HG03280 (cell line): Measurements from ENCODE around the gene BICRAL.
"Not testable (repeated sequence)": the region's sequence is repeated elsewhere in the genome, so short reads cannot be mapped to it uniquely, and the experiment has no call there.

Experiments
- ATAC-seq: cut with Tn5 transposase; IDR thresholded peaks from one replicate; pipeline ENCODE4 v1.9.1; 2021; ENCODE audit warnings: mild to moderate bottlenecking, moderate library complexity; ENCODE audit not compliant: unreplicated experiment

BICRAL gene, protein sequence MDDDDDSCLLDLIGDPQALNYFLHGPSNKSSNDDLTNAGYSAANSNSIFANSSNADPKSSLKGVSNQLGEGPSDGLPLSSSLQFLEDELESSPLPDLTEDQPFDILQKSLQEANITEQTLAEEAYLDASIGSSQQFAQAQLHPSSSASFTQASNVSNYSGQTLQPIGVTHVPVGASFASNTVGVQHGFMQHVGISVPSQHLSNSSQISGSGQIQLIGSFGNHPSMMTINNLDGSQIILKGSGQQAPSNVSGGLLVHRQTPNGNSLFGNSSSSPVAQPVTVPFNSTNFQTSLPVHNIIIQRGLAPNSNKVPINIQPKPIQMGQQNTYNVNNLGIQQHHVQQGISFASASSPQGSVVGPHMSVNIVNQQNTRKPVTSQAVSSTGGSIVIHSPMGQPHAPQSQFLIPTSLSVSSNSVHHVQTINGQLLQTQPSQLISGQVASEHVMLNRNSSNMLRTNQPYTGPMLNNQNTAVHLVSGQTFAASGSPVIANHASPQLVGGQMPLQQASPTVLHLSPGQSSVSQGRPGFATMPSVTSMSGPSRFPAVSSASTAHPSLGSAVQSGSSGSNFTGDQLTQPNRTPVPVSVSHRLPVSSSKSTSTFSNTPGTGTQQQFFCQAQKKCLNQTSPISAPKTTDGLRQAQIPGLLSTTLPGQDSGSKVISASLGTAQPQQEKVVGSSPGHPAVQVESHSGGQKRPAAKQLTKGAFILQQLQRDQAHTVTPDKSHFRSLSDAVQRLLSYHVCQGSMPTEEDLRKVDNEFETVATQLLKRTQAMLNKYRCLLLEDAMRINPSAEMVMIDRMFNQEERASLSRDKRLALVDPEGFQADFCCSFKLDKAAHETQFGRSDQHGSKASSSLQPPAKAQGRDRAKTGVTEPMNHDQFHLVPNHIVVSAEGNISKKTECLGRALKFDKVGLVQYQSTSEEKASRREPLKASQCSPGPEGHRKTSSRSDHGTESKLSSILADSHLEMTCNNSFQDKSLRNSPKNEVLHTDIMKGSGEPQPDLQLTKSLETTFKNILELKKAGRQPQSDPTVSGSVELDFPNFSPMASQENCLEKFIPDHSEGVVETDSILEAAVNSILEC

DNA sequence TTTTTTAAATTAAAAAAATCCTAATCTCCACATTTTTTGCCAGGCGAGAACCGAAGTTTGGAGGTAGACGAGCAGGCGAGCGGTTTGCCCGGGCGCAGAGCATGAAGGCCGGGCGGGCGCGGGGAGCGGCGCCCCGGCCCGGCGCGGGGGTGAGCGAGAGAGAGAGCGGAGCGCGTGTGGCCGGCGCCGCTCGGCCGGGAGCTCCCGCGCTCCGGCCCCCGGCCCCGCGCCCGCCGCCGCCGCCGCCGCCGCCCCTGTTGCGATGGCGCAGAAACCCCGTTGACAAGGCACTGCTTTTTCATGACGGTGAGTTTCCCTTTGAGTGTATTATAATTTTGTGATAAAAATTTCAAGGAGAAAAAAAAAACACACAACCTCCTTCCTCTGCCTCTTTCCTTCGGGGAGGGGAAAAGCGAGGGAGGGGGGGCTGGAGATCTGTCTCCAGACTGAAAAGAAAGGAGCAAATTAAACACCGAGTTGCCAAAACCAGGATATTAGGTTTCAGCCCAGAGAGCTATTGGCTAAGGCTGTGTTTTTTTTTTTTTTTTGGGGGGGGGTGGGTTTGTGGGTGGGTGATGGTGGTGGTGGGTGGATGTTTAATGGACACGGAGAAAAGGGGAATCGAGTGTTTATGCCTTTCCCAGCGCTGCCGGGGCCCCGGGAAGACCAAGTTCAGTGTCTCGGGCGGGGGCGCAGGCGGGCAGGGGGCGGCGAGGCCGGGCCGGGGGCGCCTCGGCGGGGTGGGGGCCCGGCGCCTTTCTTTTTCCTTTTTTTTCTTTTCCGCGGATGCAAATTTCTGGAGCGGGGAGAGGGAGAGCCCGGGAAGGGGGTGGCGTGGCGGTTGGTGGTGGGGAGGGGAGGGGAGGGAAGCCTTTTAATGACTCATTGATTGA lies at the start of gene BICRAL:
Gene BICRAL (plus strand): TSS at position 257 of the 893 bp plus-strand sequence. CDS start 39,971 bp downstream, outside the sequence.
- ATAC-seq = peak; percentile 5

DNA sequence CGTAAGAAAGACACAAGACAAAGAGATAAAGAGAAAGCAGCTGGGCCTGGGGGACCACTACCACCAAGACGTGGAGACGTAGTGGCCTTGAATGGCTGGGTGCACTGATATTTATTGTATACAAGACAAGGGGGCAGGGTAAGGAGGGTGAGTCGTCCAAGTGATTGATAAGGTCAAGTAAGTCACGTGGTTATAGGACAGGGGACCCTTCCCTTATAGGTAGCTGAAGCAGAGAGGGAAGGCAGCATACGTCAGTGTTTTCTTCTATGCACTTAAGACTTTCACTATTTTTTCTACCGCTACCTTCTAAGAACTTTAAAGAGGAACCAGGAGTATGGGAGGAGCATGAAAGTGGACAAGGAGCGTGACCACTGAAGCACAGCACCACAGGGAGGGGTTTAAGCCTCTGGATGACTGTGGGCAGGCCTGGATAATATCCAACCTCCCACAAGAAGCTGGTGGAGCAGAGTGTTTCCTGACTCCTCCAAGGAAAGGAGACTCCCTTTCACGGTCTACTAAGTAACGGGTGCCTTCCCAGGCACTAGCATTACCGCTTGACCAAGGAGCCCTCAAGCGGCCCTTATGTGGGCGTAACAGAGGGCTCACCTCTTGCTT lies 47.9 kb upstream of the BICRAL start:
- ATAC-seq = not testable (repeated sequence)

DNA sequence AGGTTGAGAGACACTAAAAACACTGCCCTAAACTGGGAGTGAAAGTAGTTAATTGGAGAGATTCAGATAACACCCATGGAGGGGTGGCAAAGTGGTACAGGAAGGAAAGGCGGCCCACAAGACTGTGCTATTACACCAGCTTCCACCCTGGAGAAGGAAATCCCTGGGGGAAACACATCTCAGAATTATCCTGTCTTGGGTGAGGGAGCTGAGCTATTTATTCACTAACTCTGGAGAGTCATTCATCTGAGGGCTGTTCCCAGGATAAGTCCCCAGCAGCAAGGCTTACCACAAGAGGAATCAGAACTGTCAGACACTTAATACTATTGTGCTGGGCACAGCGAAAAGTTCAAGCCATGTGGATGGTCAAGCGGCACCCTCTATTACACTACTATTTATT lies 45.9 kb upstream of the BICRAL start:
- no peak for ATAC-seq

DNA sequence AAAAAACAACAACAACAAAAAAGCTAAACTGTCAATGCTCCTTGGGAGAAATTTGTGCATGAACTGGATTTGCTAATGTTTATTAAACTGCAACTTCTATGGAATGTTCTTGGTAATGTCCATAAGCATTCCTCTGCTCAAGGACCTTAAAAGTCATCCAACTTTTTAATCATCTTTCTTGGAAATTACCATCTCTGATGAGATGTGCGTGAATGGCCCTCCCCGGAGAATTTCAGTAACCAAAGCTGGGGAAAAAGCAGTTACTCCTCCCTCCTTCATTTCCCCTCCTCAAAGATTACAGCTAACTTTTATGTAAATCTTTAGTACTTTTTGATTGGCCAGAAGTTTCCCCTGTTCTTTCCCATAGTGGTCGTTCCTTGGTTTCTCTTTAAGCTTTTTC lies 41.1 kb upstream of the BICRAL start:
- ATAC-seq = no peak

DNA sequence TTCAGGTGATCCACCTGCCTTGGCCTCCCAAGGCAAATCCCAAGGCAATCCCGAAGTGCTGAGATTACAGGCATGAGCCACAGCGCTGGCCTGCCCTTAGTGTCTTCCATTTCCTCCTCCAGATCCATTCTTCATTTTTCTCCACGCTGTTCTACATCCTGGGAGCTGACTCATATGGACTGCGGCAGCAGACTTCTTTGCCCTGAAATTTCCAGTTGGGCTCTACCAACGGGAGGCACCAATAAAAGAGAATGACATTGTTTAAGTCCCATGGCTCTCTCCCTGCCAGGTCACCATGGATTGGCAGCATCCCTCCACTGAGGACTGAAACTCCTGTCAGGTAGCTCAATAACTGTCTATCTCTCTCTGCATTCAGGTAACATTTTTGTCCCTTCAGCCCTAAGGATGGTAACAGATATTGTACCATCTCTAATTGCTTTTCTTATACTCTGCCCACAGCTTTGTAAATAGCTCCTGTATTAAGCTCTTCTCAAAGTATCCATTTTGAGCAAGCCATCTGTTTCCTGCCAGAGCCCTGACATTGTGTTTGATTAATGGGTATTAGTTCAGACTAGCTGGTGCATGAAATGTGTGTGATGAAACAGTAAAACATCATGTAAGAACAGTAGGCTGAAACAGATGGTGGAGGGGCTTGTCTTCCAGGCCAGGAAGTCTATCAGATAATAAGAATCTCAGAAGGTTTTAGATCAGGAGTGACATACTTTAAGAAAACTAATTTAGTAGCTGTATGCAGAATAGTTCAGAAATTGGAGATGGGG lies 39.5 kb upstream of the BICRAL start:
- ATAC-seq = no peak

DNA sequence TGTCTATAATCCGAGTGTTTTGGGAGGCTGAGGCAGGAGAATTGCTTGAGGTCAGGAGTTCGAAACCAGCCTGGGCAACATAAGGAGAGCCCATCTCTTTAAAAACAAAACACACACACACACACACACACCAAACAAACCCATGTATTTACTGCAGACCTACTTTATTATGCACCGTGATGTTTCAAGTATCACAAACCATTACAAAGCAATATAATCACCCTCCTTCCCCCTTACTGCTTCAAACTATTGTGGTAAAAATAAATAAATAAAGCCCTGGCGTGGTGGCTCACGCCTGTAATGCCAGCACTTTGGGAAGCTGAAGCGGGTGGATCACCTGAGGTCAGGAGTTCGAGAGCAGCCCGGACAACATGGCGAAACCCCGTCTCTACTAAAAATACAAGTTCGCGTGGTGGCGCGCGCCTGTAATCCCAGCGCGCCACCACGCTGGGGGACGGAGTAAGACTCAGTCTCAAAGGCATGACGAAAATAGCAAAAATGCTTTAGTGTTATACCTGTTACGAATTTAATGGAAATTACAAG lies 37.4 kb upstream of the BICRAL start:
- ATAC-seq = no peak

DNA sequence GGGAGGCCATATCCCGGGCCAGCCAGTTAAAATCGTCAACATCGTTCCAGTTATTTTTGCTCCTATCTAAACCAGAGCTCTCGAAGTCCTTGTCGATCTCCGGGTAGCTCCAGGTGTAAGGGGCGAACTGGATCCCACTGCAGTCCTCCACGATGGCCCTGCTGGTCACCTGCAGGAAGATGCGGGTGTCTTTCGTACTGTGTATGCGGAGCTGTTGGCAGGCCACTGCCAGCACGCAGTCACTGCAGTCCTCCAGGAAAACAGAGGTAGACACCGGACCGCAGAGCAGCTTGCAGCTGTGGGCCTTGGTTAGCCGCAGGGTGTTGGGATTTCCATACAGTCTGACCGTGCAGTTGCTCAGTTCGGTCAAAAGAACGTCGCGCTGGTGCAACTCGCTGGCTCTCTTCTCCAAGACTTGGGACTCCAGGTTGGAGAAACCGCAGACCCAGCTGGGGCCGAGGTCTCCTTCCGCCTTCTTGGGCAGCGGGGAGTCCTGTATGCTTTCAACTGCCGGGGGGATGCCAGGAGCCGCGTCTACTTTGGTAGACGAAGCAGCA lies 36.7 kb upstream of the BICRAL start:
- ATAC-seq = no peak

DNA sequence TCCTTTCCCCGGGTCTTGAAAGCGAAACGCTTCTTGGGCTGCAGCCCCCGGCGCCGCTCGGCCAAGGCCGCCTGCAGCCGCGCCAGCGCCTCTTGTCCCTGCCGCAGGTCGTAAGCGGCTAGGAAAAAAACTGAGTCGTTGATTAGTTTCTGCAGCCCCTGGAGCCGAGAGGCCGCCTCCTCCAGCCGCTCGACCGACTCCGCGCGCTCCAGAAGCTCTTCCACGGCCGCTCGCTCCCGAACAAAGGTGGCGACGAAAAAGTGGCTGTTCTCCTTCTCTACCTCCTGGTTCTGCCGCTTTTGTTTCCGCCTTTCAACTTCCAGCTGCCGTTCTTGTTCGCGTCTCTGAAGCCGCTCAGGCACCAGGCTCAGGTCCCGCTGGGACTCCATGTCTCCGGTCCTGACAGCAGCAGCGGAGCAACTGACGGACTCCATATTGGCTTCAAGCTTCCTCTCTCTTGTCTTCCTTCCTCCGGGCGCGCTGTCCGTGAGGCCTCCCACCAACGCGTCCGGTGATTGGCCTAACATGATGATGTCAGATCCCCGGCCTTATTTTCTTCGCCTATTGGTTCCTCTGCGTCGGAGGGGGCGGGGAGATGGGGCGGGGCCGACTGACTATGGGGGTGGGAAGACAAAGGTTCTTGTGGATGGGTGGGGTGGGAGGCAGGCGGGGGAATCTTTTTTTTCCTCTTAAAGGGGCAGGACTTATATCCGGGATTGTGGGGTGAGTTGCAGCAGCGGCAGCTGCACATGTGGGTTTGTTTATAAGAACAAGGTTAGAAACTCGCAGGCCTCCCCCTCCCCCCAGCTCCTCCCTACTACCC lies 36.0 kb upstream of the BICRAL start, which contains the start of gene TBCC:
Gene TBCC (minus strand): TSS at position 464 of the 823 bp plus-strand sequence. CDS start 30 bp downstream, at position 434.
- ATAC-seq = peak; percentile 82

DNA sequence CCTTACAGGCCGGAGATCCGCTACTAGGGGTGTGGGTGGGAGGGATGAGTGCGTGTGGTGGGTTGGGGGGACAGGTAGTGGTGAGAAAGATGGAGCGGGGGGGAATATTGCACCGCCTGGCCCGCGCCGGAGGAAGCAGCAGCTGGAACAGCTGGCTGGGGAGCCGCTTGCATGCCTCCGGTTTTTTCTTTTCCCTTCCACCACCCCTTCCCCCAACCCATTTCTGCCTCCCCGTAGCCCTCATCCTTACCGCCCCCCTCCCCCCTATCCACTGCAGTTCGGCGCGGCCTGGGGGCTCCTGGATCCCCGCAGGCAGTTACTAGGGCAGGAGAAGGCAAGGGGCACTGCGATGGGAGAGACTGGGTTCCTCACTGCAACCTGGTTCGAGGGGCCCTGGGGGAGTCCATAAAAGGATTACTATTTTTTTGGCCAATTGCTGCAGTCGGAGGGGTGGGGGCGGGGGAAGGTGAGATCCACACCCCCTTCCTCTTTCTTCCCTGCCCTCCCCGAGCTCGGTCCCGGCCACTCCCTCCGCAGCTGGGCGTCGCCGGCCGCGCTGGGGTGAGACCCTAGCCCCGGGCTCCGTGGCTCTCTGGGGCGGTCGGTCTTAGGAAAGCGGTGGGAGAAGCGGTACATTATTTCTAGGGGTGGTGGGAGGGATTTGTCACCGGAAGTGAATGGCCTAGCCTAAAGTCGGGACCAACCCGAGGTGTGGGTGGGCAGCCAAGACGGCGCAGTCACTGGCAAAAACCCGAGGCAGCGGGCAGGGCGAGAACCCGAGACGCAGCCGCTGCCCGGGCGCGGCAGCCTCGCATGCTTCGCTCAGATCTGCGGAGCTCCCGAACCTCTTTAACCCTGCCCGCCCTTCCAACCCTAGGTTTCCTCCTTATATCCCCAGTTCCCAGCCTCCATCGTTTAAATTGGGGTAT lies 35.1 kb upstream of the BICRAL start:
- ATAC-seq = peak; percentile 53

DNA sequence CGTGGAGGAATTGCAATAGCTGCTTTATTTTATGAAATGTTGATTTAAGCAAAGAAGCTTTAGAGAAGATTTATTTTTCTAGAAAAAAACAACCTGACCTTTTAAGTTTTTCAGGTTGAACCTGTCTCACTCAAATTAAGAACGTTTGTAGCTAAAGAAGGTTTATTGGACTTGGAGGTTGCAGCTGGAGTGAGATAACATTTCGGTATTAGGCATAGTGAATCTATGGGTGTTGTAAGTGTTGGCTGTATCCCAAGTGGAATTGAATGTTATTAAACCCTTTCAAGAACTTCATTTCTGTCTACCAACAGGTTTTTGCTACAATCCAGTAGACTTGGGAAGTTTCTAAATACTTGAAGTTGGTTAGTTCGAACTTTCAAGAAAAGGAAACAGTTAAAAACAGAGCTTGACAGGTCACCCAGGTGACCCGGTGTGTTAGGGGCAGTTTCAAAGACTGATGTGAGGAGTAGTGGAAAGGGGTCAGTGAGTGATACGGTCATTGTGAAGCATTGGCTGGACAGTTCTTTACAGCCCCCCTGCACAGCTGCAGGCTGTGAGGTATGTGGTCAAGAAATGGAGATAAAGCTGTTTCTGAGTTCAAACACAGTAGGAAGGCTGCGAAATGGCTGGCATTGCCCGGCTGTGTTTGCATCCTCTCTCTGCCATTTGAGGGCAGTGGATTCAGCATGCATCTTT lies 33.5 kb upstream of the BICRAL start:
- ATAC-seq = no peak

DNA sequence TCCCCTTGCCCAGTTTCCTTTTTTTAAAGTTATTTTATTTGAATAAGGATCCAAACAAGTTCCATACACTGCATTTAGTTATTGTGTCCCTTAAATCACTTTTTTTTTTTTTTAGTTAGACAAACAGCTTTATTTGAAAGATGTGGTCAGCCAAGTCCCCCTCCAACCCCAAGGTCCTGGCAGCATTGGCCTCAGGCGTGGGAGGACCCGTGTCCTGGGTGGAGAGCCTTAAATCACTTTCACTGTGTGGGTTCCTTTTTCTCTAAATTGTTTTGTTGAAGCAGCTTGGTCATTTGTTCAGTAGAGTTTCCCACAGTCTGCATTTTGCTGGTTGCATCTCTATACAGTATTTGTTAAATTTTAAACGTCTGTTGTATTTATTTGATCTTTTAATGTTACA lies 30.8 kb upstream of the BICRAL start:
- ATAC-seq = no peak

DNA sequence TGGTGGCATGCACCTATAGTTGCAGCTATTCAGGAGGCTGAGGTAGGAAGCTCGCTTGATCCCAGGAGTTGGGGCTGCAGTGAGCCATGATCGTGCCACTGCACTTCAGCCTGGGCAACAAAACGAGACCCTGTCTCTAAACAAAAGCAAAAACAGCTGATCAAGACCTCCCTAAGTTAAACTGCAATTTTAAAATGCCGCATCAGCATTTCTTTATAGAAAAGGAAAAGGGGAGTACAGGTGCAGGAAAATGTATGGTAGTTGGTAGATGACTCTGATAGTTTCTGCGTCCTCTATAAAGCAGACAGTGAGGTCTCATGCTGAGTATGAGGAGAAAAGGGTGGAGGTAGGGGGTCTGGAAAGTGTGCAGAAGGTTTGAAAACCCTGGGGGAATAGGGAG lies 27.1 kb upstream of the BICRAL start:
- no peak for ATAC-seq

DNA sequence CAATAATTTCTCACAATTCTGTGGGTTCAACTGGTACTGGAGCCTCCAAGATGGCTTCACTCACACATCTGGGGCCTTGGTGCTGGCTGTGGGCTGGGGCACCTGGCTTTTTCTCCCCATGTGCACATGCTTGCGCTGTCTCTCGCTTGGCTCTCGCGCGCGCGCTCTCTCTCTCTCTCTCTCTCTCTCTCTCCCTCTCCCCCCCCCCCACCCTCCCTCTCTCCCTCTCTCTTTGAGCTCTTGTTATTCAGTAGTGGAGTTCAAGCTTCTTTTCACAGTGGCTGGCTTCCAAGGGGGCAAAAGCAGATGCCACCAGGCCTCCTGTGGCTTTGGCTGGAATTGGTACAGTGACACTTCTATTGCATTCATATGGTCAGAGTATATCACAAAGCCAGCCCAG lies 25.1 kb upstream of the BICRAL start:
- no peak for ATAC-seq

DNA sequence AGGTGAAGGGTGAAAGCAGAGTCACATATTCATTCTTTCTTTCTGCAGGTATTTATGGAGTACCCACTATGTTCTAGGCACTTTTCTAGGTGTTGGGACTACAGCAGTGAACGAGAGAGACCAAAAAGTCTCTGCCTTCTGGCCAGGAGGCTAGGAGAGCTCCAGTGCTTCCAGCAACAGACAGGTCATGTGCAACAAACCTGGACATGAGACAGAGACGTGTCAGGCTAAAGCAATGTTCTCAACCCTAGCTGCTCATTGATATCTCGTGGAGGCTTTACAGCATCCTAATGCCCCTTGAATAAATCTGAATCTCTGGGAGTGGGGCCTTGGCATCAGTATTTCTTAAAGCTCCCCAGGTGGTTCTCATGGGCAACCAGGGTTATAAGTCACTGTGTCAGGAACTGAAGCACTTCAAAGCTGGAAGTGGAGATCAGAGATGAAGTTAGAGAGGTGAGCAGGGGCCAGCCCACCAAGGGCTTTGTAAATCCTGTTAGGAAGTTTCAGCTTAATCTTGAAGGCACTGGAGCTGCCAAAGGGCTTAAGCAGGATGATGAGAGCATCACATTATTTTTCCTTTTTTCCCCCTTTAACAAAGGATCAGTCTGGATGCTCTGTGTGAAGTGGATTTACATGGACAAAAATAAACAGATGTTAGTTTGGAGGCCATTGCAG lies 23.0 kb upstream of the BICRAL start:
- ATAC-seq = no peak

DNA sequence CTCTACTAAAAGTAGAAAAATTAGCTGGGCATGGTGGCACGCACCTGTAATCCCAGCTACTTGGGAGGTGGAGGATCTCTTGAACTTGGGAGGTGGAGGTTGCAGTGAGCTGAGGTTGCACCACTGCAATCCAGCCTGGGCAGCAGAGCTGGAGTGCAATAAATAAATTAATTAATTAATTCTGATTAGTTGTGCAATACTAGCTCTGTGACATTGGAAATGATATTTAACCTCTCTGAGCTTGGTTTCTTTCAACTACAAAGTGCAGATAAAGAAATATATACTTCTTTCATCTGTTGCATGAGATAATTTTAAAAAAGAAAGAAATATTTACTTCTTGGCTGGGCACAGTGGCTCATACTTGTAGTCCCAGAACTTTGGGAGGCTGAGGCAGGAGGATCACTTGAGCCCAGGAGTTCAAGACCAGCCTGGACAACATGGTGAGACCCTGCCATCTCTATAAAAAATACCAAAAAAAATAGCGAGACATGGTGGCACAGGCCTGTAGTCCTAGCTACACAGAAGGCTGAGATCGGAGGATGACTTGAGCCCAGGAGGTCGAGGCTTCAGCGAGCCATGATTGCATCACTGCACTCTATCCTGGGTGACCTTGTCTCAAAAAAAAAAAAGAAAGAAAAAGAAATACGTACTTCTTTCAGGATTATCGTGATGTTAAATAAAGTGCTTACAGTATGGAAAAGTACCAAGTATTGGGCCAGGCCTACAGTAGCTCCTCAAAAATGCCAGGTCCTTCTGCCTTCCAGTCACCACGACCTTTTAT lies 20.4 kb upstream of the BICRAL start:
- ATAC-seq = no peak
